ENCODE measurements around the gene DENND1B.

DENND1B gene

GRCh38 chr1:197621761-197622160 is 153.5 kb downstream of the DENND1B start:
- no peak for DNase-seq
- no peaks in the 10 kb centered on the region for H3F3A ChIP-seq (ENCODE audit: insufficient read depth, low read length)
- H3K4me1 ChIP-seq (ENCODE audit: low read length), result no peaks in the 10 kb centered on the region
- no peaks in the 10 kb centered on the region for H3K9me3 ChIP-seq (replicated peaks; ENCODE audit: insufficient read depth, low read length)
- no peaks in the 10 kb centered on the region; the same call in 1 of the 2 replicates for H4K20me1 ChIP-seq (ENCODE audit: insufficient read depth, low read length)
- H3K79me2 ChIP-seq (ENCODE audit: low read length), result peaks cover 14% of the 10 kb centered on the region; the same call in 1 of the 2 replicates
- H3K4me3 ChIP-seq (ENCODE audit: low read length), result no peak overlapping the region
- no peaks in the 10 kb centered on the region for H3K9me2 ChIP-seq (replicated peaks; ENCODE audit: insufficient read depth, low read length)
- H3K4me2 ChIP-seq (ENCODE audit: low read depth, low read length), result no peak overlapping the region
- no peak overlapping the region for H3K9ac ChIP-seq (ENCODE audit: low read length)
- no peak overlapping the region for H2AFZ ChIP-seq (ENCODE audit: low read length)
- TF ChIP-seq EZH2phosphoT487 (IDR thresholded peaks at IDR 0.05; ENCODE audit: low read length) (no peak), EZH2 (optimal IDR thresholded peaks at IDR 0.05; ENCODE audit: low read depth, low read length) (no peak), CTCF (IDR thresholded peaks at IDR 0.05; ENCODE audit: low read length) (no peak)
- no peak overlapping the region for H3K27ac ChIP-seq (ENCODE audit: low read length)
- no peaks in the 10 kb centered on the region for H3K27me3 ChIP-seq (replicated peaks; ENCODE audit: insufficient read depth, low read length)
- no peaks in the 10 kb centered on the region for H3K36me3 ChIP-seq (replicated peaks; ENCODE audit: insufficient read depth, low read length)

- no peaks in the 10 kb centered on the region for H3K9me3 ChIP-seq (replicated peaks; ENCODE audit: insufficient read depth, low read length)
- H3K9me2 ChIP-seq (replicated peaks; ENCODE audit: insufficient read depth, low read length), result no peaks in the 10 kb centered on the region
- H2AFZ ChIP-seq (ENCODE audit: low read length), result no peak overlapping the region
- H3K4me1 ChIP-seq (ENCODE audit: low read length), result no peaks in the 10 kb centered on the region
- no peak overlapping the region for H3K4me3 ChIP-seq (ENCODE audit: low read length)
- no peaks in the 10 kb centered on the region; the same call in 1 of the 2 replicates for H4K20me1 ChIP-seq (ENCODE audit: insufficient read depth, low read length)
- no peak overlapping the region for H3K27ac ChIP-seq (ENCODE audit: low read length)
- peaks cover 14% of the 10 kb centered on the region; the same call in 1 of the 2 replicates for H3K79me2 ChIP-seq (ENCODE audit: low read length)
- DNase-seq, result no peak
- H3F3A ChIP-seq (ENCODE audit: insufficient read depth, low read length), result no peaks in the 10 kb centered on the region
- no peak for TF ChIP-seq EZH2phosphoT487 (IDR thresholded peaks at IDR 0.05; ENCODE audit: low read length)
- TF ChIP-seq EZH2 (optimal IDR thresholded peaks at IDR 0.05; ENCODE audit: low read depth, low read length), result no peak
- no peak for TF ChIP-seq CTCF (IDR thresholded peaks at IDR 0.05; ENCODE audit: low read length)
- no peak overlapping the region for H3K4me2 ChIP-seq (ENCODE audit: low read depth, low read length)
- H3K9ac ChIP-seq (ENCODE audit: low read length), result no peak overlapping the region
- no peaks in the 10 kb centered on the region for H3K36me3 ChIP-seq (replicated peaks; ENCODE audit: insufficient read depth, low read length)
- no peaks in the 10 kb centered on the region for H3K27me3 ChIP-seq (replicated peaks; ENCODE audit: insufficient read depth, low read length)
Measured at GRCh38 chr1:197620714-197621163, 154.5 kb downstream of the DENND1B start.

- Histone ChIP-seq H3K9me3 (replicated peaks; ENCODE audit: insufficient read depth, low read length) (no peaks in the 10 kb centered on the region), H3K79me2 (ENCODE audit: low read length) (peaks cover 18% of the 10 kb centered on the region; the same call in 1 of the 2 replicates), H3K9me2 (replicated peaks; ENCODE audit: insufficient read depth, low read length) (no peaks in the 10 kb centered on the region), H3F3A (ENCODE audit: insufficient read depth, low read length) (no peaks in the 10 kb centered on the region), H3K36me3 (replicated peaks; ENCODE audit: insufficient read depth, low read length) (no peaks in the 10 kb centered on the region), H3K4me2 (ENCODE audit: low read depth, low read length) (no peak overlapping the region), H3K4me1 (ENCODE audit: low read length) (no peaks in the 10 kb centered on the region), H2AFZ (ENCODE audit: low read length) (no peak overlapping the region), H4K20me1 (ENCODE audit: insufficient read depth, low read length) (no peaks in the 10 kb centered on the region; the same call in 1 of the 2 replicates), H3K27me3 (replicated peaks; ENCODE audit: insufficient read depth, low read length) (no peaks in the 10 kb centered on the region), H3K9ac (ENCODE audit: low read length) (no peak overlapping the region), H3K4me3 (ENCODE audit: low read length) (no peak overlapping the region), H3K27ac (ENCODE audit: low read length) (no peak overlapping the region)
- peak; percentile 17 for DNase-seq
- TF ChIP-seq CTCF (IDR thresholded peaks at IDR 0.05; ENCODE audit: low read length) (peak; percentile 24; the same call in 1 of the 2 replicates), EZH2 (optimal IDR thresholded peaks at IDR 0.05; ENCODE audit: low read depth, low read length) (no peak)
Measured at GRCh38 chr1:197619008-197619640, 156.2 kb downstream of the DENND1B start.

Data from MM.1S (cell line).